GM10266 (cell line): ENCODE data around the gene CLEC19A.

ENCODE experiments used
- DNase-seq: peaks from one replicate; pipeline ENCODE4 v3.0.0; 2012; ENCODE audit errors: extremely low spot score
- CTCF ChIP-seq: IDR thresholded peaks from 2 replicates; pipeline ENCODE4 v1.5.1; 2012; ENCODE audit warnings: mild to moderate bottlenecking, low read depth; ENCODE audit not compliant: control insufficient read depth, insufficient read depth; ENCODE audit errors: missing control alignments

CLEC19A gene

GRCh38 chr16:19285431-19285830 is at the start of gene CLEC19A:
Gene CLEC19A (plus strand): TSS chr16:19285731. CDS start chr16:19285852, 121 bp downstream.
- DNase-seq, result no peak
- no peak for TF ChIP-seq CTCF

GRCh38 chr16:19235886-19236285 is 49.6 kb upstream of the CLEC19A start:
- TF ChIP-seq CTCF, result no peak
- DNase-seq, result no peak

- DNase-seq, result no peak
- TF ChIP-seq CTCF, result no peak
Measured at GRCh38 chr16:19236561-19237209, 48.8 kb upstream of the CLEC19A start.

- TF ChIP-seq CTCF, result no peak
- DNase-seq, result no peak
Measured at GRCh38 chr16:19238406-19238805, 47.1 kb upstream of the CLEC19A start.

- no peak for TF ChIP-seq CTCF
- DNase-seq, result no peak
Measured at GRCh38 chr16:19239511-19240155, 45.9 kb upstream of the CLEC19A start.

- DNase-seq, result no peak
- TF ChIP-seq CTCF, result no peak
Measured at GRCh38 chr16:19240494-19240893, 45.0 kb upstream of the CLEC19A start.

- no peak for DNase-seq
Measured at GRCh38 chr16:19241512-19241911, 44.0 kb upstream of the CLEC19A start.

More at GRCh38 chr16:19241512-19241911, 44.0 kb upstream of the CLEC19A start:
- TF ChIP-seq CTCF, result no peak
